ENCODE data around the gene PHLDB3. TPM values are rescaled to one million over a fixed set of nuclear protein-coding genes. Genes with fewer than 3 reads are reported as not detected.
A peak's percentile ranks its signal among the peaks of the same experiment; 100 is the strongest.

The PHLDB3 gene
- total RNA-seq, 2 donors from 2014 or later, result 23.1 to 27.3 TPM

DNA sequence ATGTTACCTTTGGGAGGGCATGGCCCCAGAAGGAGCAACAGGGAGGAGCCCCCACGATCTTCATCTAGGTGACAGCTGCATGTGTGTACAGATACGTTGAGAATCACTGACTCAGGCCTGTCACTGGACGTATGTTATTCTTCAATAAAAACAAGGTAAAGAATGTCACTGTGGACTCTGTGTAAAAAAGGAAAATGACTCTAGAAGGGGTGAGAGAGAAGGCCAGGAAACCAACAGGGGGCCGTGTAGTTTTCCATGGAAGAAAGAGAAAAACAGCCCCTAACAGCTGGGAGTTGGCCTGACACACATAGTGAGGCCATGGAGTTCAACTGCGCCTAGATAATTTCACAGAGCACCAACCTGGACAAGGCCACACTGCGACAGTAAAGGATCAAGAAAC is 37.3 kb downstream of the PHLDB3 start:
- Mint-ChIP-seq H3K36me3 (no peaks in the 10 kb centered on the region), H3K9me3 (no peaks in the 10 kb centered on the region), H3K27ac (no peak overlapping the region)
- DNase-seq (ENCODE audit: low spot score in 2 of 2), result no peak
- ATAC-seq, result no peak

DNA sequence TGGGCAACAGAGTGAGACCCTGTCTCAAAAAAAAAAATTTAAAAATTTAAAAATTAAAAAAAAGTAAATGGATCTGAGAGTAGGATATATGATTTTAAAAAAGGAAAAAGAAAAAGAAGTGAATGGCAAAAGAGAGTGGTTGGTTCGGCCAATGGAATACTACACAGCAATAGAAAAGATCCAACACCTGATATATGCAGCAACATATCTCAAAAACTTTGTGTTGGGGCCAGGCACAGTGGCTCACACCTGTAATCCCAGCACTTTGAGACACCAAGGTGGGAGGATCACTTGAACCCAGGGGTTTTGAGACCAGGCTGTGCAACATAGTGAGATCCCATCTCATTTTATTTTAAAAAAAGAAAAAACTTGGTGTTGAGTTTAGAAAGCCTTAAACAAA is 37.8 kb downstream of the PHLDB3 start:
- DNase-seq (ENCODE audit: low spot score in 2 of 2) (no peak), ATAC-seq (no peak)
- no peak overlapping the region for H3K27ac Mint-ChIP-seq
- H3K36me3 Mint-ChIP-seq, result no peaks in the 10 kb centered on the region
- H3K9me3 Mint-ChIP-seq, result no peaks in the 10 kb centered on the region

- peak within 1 kb of the TSS in 1 of 2 donors; percentile 80 for H3K27ac Mint-ChIP-seq
- no peak for ATAC-seq
- no peak for DNase-seq (ENCODE audit: low spot score in 2 of 2)
- no peaks in the 10 kb centered on the region for H3K9me3 Mint-ChIP-seq
- H3K36me3 Mint-ChIP-seq, result peaks cover 0 to 6% of the 10 kb centered on the region in 2 donors
Measured at GRCh38 chr19:43465468-43466120, 39.0 kb downstream of the PHLDB3 start, which contains the start of gene LYPD3. Gene LYPD3 (minus strand): TSS chr19:43465608. CDS start chr19:43465571, 37 bp downstream.

GRCh38 chr19:43464134-43464775 is 40.3 kb downstream of the PHLDB3 start:
- DNase-seq (ENCODE audit: low spot score in 2 of 2) (peak in 1 of 2 donors; percentile 82), ATAC-seq (peak; percentile 45 to 53)
- H3K9me3 Mint-ChIP-seq, result no peaks in the 10 kb centered on the region
- H3K36me3 Mint-ChIP-seq, result peaks cover 0 to 6% of the 10 kb centered on the region in 2 donors
- H3K27ac Mint-ChIP-seq, result peak overlapping the region; percentile 80 to 81

- peak; percentile 84 to 85 for ATAC-seq
- DNase-seq (ENCODE audit: low spot score in 2 of 2), result peak; percentile 97 to 98
- Mint-ChIP-seq H3K27ac (peak overlapping the region; percentile 80 to 81), H3K9me3 (no peaks in the 10 kb centered on the region), H3K36me3 (peaks cover 0 to 6% of the 10 kb centered on the region in 2 donors)
Measured at GRCh38 chr19:43463381-43464133, 41.0 kb downstream of the PHLDB3 start.

GRCh38 chr19:43462785-43463380 is 41.7 kb downstream of the PHLDB3 start:
- Mint-ChIP-seq H3K9me3 (no peaks in the 10 kb centered on the region), H3K36me3 (peaks cover 0 to 6% of the 10 kb centered on the region in 2 donors), H3K27ac (peak overlapping the region; percentile 17 to 80)
- no peak for DNase-seq (ENCODE audit: low spot score in 2 of 2)
- no peak for ATAC-seq

- Mint-ChIP-seq H3K36me3 (peaks cover 0 to 6% of the 10 kb centered on the region in 2 donors), H3K9me3 (no peaks in the 10 kb centered on the region), H3K27ac (peak overlapping the region; percentile 46 to 80)
- no peak for ATAC-seq
- DNase-seq (ENCODE audit: low spot score in 2 of 2), result no peak
Measured at GRCh38 chr19:43462383-43462782, 42.2 kb downstream of the PHLDB3 start.

DNA sequence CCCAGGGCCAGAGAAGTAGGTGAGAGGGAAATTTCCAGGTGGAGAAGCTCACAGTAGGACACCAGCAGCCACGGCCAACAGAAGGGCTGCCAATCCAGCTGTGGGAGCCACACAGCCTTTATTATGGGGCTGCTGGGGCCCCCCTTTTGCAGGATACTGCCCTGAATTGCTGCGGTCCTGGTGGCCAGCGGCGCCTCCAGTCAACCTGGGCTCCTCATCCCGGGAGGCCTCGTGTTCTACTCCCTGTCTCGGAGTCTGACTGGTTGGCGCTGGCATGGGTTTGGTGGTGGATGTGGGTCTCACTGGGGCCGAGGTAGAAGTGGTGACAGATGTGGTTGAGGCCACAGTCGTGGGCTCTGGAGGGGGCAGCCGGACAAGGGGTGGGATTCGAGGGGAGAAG is 43.2 kb downstream of the PHLDB3 start:
- no peak for DNase-seq (ENCODE audit: low spot score in 2 of 2)
- Mint-ChIP-seq H3K9me3 (no peaks in the 10 kb centered on the region), H3K36me3 (peaks cover 0 to 6% of the 10 kb centered on the region in 2 donors), H3K27ac (peak overlapping the region; percentile 33 to 77)
- no peak for ATAC-seq

DNA sequence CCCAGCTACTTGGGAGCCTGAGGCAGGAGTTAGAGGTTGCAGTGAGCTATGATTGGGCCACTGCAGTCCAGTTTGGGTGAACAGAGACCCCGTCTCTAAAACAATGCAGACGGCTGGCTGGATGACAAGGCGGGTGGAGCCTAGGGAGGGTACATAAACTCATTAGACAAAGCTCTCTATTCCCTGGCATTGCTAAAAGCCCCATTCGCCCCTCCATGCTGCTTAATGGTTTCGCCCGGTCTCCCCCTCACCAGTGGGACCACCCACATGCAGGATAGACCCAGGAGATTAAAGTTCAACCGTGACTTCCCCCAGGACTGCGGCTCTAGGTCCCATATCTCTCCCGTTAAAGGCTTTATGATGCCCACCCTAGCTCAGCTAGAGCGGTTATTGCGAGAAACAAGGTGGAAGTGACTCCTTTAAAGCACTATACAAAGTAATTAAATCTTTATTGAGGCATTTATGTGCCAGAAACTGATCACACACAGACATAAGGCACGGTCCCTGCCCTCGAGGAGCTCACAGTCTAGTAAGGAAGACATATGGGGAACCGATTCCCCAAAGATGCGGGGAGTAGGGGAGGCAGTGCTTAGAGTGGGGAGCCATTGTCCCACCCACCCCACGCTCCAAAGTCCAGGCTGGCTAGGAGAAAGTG is 44.1 kb downstream of the PHLDB3 start:
- Mint-ChIP-seq H3K9me3 (no peaks in the 10 kb centered on the region), H3K27ac (peak overlapping the region; percentile 33 to 77), H3K36me3 (peaks cover 0 to 6% of the 10 kb centered on the region in 2 donors)
- ATAC-seq (no peak), DNase-seq (ENCODE audit: low spot score in 2 of 2) (no peak)

GRCh38 chr19:43457809-43458208 is 46.7 kb downstream of the PHLDB3 start:
- H3K36me3 Mint-ChIP-seq, result peaks cover 0 to 7% of the 10 kb centered on the region in 2 donors
- H3K9me3 Mint-ChIP-seq, result peaks cover 0 to under 1% of the 10 kb centered on the region in 2 donors

DNA sequence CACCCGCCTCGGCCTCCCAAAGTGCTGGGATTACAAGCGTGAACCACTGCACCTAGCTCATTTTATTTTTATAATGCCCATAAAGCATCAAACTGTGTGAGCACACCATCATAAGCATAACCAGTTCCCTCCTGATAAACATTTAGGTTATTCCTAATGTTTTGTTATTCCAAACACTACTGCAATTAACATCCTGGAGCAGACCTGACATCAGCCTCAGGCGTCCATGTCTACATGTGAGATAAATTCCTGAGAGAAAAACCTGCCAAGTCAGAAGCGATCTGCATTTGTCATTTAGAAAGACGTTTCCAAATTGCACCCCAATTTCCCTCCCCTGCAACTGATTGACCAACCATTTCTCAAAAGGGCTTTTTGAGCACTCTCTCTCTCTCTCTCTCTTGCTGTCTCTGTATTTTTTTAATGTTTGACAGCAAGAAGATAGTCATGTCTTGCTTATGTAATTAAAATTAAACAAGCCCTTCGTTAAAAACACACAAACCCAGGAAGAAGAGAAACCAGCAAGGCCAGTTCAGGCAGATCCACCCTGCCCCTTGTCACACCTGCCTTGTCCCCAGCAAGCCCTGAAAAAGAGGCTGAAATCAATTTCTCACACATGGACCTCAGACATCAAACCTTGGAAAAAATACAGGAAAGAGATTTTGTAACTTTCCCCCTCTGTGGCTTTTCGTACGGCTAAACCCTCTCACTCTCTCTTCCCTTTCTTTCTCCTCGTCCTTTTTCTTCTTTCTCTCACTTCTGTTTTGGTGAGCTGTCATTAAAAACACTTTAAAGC is 49.0 kb downstream of the PHLDB3 start:
- DNase-seq (ENCODE audit: low spot score in 2 of 2) (no peak), ATAC-seq (no peak)
- Mint-ChIP-seq H3K36me3 (peaks cover 0 to 20% of the 10 kb centered on the region in 2 donors), H3K9me3 (peaks cover 0 to 8% of the 10 kb centered on the region in 2 donors), H3K27ac (peak overlapping the region in 1 of 2 donors; percentile 1)

More at GRCh38 chr19:43457809-43458208, 46.7 kb downstream of the PHLDB3 start:
- H3K27ac Mint-ChIP-seq, result no peak overlapping the region
- DNase-seq (ENCODE audit: low spot score in 2 of 2) (no peak), ATAC-seq (no peak)

DNA sequence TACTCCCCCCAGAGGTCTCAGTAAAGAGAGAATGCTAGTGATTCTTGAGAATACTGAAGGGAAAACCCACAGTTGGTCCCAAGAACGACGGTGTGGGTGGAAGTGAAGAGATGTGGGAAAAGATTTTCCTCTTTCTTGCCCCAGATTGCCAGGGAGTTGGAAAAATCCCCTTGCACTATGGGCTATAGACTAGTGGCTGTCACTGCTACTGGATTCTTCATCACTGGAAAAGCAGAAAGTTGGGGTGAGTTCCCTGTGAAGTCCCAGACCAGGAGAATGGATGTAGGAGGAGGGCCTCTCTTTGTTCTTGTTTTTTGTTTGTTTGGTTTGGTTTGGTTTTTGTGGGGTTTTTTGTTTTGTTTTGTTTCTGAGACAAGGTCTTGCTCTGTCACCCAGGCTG is 50.5 kb downstream of the PHLDB3 start:
- no peak for DNase-seq (ENCODE audit: low spot score in 2 of 2)
- Mint-ChIP-seq H3K36me3 (peaks cover 0 to 20% of the 10 kb centered on the region in 2 donors), H3K9me3 (peaks cover 0 to 8% of the 10 kb centered on the region in 2 donors), H3K27ac (no peak overlapping the region)
- ATAC-seq, result no peak

DNA sequence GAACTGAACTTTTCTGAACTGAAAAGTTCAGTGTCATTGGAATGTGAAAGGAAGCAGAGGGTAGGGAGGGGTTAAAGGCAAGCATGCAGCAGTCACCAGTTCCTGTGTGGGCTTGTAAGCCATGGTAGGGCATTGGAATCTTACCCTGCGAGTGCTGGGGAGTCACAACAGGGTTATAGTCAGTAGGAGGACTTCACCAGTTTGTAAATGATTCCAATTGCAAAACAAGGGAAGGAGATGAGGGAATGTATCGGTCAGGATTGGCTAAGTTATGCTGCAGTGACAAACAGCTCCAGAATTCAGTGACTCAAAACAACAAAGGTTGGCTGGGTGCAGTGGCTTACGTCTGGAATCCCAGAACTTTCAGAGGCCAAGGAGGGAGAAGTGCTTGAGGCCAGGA is 52.0 kb downstream of the PHLDB3 start:
- DNase-seq (ENCODE audit: low spot score in 2 of 2), result no peak
- peak overlapping the region in 1 of 2 donors; percentile 86 for H3K27ac Mint-ChIP-seq
- peaks cover 0 to 8% of the 10 kb centered on the region in 2 donors for H3K9me3 Mint-ChIP-seq
- peaks cover 0 to 20% of the 10 kb centered on the region in 2 donors for H3K36me3 Mint-ChIP-seq
- no peak for ATAC-seq

GRCh38 chr19:43450545-43450997 is 54.0 kb downstream of the PHLDB3 start:
- DNase-seq (ENCODE audit: low spot score in 2 of 2) (no peak), ATAC-seq (peak in 1 of 2 donors; percentile 84)
- peaks cover 0 to 20% of the 10 kb centered on the region in 2 donors for H3K36me3 Mint-ChIP-seq
- peaks cover 0 to 8% of the 10 kb centered on the region in 2 donors for H3K9me3 Mint-ChIP-seq
- peak overlapping the region in 1 of 2 donors; percentile 83 for H3K27ac Mint-ChIP-seq

GRCh38 chr19:43447655-43448054 is 56.9 kb downstream of the PHLDB3 start:
- H3K9me3 Mint-ChIP-seq, result peaks cover 0 to 6% of the 10 kb centered on the region in 2 donors
- no peak overlapping the region for H3K27ac Mint-ChIP-seq
- DNase-seq (ENCODE audit: low spot score in 2 of 2), result no peak
- ATAC-seq, result no peak
- H3K36me3 Mint-ChIP-seq, result peaks cover 0 to 17% of the 10 kb centered on the region in 2 donors

Data from activated naive CD4-positive, alpha-beta T cell treated with anti-CD3 and anti-CD28 coated beads, Interleukin-2, amount 50 U/mL, for 72 hours (primary cell).